ENCODE results near the gene NLGN1.

The NLGN1 gene

GRCh38 chr3:173839859-173840258, 442.3 kb downstream of the NLGN1 start:
- H3K27ac ChIP-seq, result no peak overlapping the region

GRCh38 chr3:173841334-173841733, 443.8 kb downstream of the NLGN1 start:
- H3K4me3 ChIP-seq (ENCODE audit: low read depth, low read length), result no peak overlapping the region
- no peaks in the 10 kb centered on the region for H3K27me3 ChIP-seq (replicated peaks)
- H3K27ac ChIP-seq, result no peak overlapping the region
- H3K36me3 ChIP-seq (replicated peaks), result no peaks in the 10 kb centered on the region
- DNase-seq, result no peak
- TF ChIP-seq CTCF (IDR thresholded peaks at IDR 0.05; ENCODE audit: low read depth, low read length, missing control alignments), result no peak
- in situ Hi-C loops (cut with HindIII; ENCODE audit: low pct_ligation_motif_present, low sequenced_read_pairs), result no loop called here

More at GRCh38 chr3:173839859-173840258, 442.3 kb downstream of the NLGN1 start:
- Histone ChIP-seq H3K27me3 (replicated peaks) (no peaks in the 10 kb centered on the region), H3K4me3 (ENCODE audit: low read depth, low read length) (no peak overlapping the region), H3K36me3 (replicated peaks) (no peaks in the 10 kb centered on the region)
- DNase-seq, result no peak
- in situ Hi-C loops (cut with HindIII; ENCODE audit: low pct_ligation_motif_present, low sequenced_read_pairs), result no loop called here
- TF ChIP-seq CTCF (IDR thresholded peaks at IDR 0.05; ENCODE audit: low read depth, low read length, missing control alignments), result no peak

- no peak overlapping the region for H3K27ac ChIP-seq
- no peaks in the 10 kb centered on the region for H3K36me3 ChIP-seq (replicated peaks)
- DNase-seq, result no peak
- H3K4me3 ChIP-seq (ENCODE audit: low read depth, low read length), result no peak overlapping the region
- in situ Hi-C loops (cut with HindIII; ENCODE audit: low pct_ligation_motif_present, low sequenced_read_pairs), result no loop called here
- TF ChIP-seq CTCF (IDR thresholded peaks at IDR 0.05; ENCODE audit: low read depth, low read length, missing control alignments), result no peak
- H3K27me3 ChIP-seq (replicated peaks), result no peaks in the 10 kb centered on the region
Observed at GRCh38 chr3:173843060-173843459, 445.5 kb downstream of the NLGN1 start.

- no peak overlapping the region for H3K4me3 ChIP-seq (ENCODE audit: low read depth, low read length)
- TF ChIP-seq CTCF (IDR thresholded peaks at IDR 0.05; ENCODE audit: low read depth, low read length, missing control alignments), result no peak
- DNase-seq, result no peak
- H3K27ac ChIP-seq, result no peak overlapping the region
- no peaks in the 10 kb centered on the region for H3K36me3 ChIP-seq (replicated peaks)
- H3K27me3 ChIP-seq (replicated peaks), result no peaks in the 10 kb centered on the region
- in situ Hi-C loops (cut with HindIII; ENCODE audit: low pct_ligation_motif_present, low sequenced_read_pairs), result no loop called here
Observed at GRCh38 chr3:173846584-173846983, 449.0 kb downstream of the NLGN1 start.

- no peak for TF ChIP-seq CTCF (IDR thresholded peaks at IDR 0.05; ENCODE audit: low read depth, low read length, missing control alignments)
- Histone ChIP-seq H3K4me3 (ENCODE audit: low read depth, low read length) (no peak overlapping the region), H3K27me3 (replicated peaks) (no peaks in the 10 kb centered on the region), H3K36me3 (replicated peaks) (no peaks in the 10 kb centered on the region), H3K27ac (no peak overlapping the region)
- in situ Hi-C loops (cut with HindIII; ENCODE audit: low pct_ligation_motif_present, low sequenced_read_pairs), result no loop called here
- DNase-seq, result no peak
Observed at GRCh38 chr3:173849489-173849888, 451.9 kb downstream of the NLGN1 start.

GRCh38 chr3:173857154-173857553, 459.6 kb downstream of the NLGN1 start:
- in situ Hi-C loops (cut with HindIII; ENCODE audit: low pct_ligation_motif_present, low sequenced_read_pairs), result no loop called here
- TF ChIP-seq CTCF (IDR thresholded peaks at IDR 0.05; ENCODE audit: low read depth, low read length, missing control alignments), result no peak
- no peak overlapping the region for H3K27ac ChIP-seq
- H3K36me3 ChIP-seq (replicated peaks), result no peaks in the 10 kb centered on the region
- no peak overlapping the region for H3K4me3 ChIP-seq (ENCODE audit: low read depth, low read length)
- no peaks in the 10 kb centered on the region for H3K27me3 ChIP-seq (replicated peaks)
- no peak for DNase-seq

All from brain microvascular endothelial cell (primary cell).